ENCODE data around the gene SNAPC4. TPM values are rescaled to one million over a fixed set of nuclear protein-coding genes. Genes with fewer than 3 reads are reported as not detected.

Gene SNAPC4, protein sequence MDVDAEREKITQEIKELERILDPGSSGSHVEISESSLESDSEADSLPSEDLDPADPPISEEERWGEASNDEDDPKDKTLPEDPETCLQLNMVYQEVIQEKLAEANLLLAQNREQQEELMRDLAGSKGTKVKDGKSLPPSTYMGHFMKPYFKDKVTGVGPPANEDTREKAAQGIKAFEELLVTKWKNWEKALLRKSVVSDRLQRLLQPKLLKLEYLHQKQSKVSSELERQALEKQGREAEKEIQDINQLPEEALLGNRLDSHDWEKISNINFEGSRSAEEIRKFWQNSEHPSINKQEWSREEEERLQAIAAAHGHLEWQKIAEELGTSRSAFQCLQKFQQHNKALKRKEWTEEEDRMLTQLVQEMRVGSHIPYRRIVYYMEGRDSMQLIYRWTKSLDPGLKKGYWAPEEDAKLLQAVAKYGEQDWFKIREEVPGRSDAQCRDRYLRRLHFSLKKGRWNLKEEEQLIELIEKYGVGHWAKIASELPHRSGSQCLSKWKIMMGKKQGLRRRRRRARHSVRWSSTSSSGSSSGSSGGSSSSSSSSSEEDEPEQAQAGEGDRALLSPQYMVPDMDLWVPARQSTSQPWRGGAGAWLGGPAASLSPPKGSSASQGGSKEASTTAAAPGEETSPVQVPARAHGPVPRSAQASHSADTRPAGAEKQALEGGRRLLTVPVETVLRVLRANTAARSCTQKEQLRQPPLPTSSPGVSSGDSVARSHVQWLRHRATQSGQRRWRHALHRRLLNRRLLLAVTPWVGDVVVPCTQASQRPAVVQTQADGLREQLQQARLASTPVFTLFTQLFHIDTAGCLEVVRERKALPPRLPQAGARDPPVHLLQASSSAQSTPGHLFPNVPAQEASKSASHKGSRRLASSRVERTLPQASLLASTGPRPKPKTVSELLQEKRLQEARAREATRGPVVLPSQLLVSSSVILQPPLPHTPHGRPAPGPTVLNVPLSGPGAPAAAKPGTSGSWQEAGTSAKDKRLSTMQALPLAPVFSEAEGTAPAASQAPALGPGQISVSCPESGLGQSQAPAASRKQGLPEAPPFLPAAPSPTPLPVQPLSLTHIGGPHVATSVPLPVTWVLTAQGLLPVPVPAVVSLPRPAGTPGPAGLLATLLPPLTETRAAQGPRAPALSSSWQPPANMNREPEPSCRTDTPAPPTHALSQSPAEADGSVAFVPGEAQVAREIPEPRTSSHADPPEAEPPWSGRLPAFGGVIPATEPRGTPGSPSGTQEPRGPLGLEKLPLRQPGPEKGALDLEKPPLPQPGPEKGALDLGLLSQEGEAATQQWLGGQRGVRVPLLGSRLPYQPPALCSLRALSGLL (N-terminal part only)
- 7.2 TPM for total RNA-seq

DNA sequence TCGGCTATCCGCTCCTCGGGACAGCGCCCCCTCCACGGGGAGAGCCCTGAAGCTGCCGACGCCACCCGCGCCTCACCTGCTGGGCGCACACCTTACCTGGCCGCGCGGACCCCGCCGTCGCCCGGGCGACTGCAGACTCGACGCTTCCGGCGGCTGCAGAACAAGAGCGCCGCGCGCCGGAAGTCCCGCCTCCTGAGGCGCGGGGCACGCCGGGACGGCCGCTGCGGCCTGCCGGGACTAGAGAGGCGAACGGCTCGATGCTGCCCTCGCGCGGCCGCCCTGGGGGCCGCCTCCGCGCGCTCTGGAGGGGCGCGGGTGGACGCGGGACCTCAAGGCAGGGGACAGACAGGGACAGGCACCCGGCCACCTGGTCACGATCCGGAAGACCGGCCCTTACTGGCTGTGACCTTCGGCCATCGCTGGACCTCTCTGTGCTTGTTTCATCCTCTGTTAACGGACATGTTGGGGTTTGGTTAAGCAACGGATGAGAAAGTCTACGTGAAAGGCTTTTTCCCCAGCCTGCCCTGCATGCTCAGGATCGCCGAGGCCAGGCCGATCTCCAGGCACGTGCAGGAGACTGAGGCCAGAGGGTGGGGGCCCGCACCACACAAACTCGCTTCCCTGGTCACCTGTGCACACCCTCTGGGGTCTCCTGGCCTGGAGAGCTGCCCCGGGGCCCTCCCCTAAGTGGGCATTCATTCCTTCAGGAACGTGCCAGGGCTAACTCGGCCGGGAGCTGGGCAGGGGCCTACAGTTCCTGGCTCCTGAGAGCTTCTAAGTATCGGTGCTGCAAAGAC lies at the start of gene SNAPC4:
SNAPC4 (minus strand) TSS at position 133 of the 797 bp plus-strand sequence. CDS start 1,742 bp downstream, outside the sequence.
- peak; percentile 67 for DNase-seq

DNA sequence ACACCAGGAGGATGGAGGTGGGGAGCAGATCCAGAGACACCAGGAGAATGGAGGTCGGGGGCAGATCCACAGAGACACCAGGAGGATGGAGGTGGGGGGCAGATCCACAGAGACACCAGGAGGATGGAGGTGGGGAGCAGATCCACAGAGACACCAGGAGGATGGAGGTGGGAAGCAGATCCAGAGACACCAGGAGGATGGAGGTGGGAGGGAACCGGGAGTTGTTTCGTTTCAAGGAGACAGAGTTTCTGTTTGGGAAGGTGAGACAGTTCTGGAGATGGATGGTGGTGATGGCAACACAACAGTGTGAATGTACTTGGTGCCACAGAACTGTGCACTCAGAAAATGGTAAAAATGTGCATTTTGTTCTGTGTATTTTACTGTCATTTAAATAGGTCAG lies 48.7 kb upstream of the SNAPC4 start:
- DNase-seq, result no peak

DNA sequence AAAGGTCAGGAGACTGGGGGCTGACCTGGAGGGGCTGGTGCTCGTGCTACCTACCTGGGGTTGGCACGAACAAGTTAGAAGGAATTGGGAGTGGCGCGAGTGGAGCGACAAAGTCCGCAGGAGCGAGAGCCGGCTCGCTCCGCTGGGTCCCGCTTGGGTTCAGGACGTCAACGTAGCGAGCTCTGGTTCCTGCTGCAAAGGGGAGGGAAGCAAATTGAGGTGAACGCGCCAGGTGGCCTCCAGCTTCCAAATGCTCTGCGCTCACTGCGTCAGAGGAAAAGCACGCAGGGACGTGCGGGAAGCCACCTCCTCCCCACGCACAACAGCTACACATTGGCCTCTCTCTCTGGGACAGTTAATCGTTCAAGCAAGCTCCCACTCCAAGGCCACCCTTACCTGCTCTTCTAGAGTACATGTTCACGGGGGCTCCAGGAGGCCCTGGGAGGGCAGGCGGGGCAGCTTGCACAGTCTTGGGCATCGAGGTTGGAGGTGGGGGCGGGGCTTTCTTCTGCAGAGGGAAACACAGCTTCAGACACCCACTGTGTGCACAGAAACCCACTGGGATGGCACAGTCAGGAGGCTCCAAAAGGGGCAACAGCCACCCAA lies 47.3 kb upstream of the SNAPC4 start:
- no peak for DNase-seq

DNA sequence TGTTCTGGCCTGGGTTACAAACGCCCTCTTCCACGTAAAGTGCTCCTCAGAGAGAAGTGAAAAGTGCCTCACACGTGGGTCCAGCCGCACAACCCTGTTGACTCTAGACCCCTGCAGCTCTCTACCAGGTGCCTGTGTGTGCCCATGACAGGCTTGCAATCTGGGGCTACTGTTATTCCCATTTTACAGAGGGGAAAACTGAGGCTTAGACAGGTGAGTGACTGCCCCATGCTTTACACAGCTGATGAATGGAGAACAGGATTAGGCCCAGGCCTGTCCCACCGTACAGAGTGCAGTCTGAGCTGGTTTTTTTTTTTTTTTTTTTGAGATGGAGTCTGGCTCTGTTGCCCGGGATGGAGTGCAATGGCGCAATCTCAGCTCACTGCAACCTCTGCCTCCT lies 45.8 kb upstream of the SNAPC4 start:
- no peak for DNase-seq

DNA sequence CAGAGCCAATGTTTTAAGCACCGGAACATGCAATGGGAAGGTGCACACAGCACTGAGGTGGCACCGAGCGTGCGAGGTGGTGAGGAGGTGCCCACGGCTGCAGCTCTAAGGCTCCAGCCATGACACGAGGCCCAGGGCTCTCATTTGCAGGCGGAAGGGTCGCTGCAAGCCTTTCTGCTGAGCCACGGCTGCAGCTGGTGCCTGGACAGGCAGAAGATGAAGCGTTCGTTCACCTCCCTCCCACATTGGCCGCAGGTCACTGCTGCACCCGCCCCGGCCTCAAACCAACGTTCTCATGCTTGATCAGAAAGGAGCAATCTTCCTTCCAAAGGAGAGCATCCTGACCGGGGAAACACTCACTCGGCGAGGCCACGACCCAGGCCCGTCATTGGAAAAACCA lies 44.1 kb upstream of the SNAPC4 start:
- no peak for DNase-seq

DNA sequence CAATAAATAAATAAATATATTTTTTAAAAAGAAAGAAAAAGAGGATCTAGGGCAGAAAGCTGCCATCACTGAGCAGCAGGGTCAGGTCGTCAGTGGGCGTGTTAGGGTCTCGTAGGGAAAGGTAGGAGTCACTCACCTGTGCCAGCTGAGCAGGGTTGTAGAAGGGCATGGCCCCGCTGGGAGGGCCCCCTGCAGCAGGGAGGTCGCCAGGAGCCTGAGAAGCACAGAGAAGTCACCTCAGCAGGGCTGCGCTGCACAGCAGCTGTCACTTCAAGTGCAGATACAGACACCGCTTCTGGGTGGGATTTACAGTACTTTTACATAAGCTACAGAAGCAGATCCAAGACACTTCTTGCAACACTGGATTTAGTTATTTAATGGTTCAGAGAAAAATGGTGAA lies 43.7 kb upstream of the SNAPC4 start:
- DNase-seq, result no peak

DNA sequence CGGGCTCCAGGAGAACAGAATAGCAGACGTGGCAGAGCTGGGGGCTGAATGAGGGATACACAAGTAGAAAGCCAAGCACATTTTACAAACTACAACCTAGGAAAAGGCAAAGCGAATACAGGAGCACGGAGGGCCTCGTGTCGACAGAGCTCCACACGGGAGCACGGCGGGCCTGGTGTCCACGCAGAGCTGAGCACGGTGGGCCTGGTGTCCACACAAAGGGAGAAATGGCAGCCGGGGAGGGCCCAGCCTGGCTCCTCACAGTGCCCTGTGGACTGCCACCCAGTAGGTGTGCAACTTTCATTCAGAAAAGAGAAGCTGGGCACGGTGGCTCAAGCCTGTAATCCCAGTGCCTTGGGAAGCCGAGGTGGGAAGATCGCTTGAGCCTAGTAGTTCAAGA lies 43.1 kb upstream of the SNAPC4 start:
- no peak for DNase-seq

DNA sequence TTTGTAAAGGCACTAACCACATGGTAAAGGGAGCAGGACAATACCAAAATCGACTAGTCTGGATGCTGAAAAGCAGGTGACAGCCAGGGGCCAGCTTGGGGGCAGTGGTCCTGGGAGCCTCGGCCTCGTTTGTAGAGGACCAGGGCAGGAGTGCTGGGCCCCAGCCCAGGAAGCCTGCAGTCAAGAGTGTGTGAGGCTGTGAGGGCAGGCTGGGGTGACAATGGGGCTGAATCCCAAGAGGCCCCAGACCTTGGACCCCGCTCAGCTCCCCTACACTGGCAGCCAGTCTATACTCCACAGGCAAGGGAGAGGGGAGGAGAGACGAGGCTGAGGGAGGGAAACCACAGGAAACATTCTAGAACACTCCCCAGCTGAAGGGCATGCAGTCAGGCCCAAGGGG lies 42.3 kb upstream of the SNAPC4 start:
- no peak for DNase-seq

DNA sequence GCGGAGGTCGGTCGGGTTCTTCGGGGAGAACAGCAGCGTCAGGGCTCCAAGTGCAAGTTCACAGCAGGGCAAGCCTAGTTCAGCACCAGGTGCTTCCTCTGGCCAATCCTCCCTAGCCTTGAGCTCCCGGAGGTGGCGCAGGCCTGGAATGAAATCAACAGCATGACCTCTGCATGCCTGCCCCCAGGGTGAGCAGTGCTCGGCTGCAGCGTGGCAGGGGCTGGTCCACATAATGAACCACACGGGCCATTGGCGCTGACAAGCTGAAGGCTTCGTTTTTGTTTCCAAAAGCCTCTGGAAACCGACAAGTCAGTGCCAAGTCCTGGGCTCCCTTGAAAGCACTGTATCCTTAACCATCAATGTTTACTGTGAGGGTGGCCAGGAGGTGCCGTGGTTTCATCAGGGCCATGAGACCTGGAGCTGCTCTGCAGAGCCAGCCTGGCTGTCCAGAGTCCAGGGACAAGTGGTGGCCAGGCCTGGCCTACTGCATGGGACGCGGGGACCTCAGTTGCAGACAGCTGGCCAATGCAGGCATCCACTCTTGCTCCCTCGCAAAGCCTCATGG lies 41.8 kb upstream of the SNAPC4 start:
- no peak for DNase-seq

DNA sequence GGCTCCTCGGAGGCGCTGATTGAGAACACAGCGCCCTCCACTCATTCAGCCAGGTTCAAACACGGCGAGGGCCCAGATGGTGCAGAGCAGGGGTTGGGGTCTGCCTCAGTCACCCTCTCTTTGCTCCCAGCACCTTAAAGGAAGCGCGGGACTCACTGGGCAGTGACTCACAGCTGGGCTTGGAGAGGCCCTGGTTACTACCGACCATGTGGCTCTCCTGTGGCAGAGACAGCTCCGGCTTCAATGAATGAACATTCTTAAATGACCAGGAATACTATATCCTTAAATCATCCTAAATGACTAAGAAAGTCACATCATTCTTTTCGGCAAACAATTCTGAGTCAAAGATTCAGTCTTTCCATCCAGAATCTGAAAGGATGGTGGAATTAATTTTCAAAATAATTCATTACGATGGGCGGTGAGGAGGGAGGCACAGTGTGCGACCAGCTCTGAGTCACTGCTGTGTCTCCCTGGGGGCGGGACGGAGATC lies 41.3 kb upstream of the SNAPC4 start:
- no peak for DNase-seq

DNA sequence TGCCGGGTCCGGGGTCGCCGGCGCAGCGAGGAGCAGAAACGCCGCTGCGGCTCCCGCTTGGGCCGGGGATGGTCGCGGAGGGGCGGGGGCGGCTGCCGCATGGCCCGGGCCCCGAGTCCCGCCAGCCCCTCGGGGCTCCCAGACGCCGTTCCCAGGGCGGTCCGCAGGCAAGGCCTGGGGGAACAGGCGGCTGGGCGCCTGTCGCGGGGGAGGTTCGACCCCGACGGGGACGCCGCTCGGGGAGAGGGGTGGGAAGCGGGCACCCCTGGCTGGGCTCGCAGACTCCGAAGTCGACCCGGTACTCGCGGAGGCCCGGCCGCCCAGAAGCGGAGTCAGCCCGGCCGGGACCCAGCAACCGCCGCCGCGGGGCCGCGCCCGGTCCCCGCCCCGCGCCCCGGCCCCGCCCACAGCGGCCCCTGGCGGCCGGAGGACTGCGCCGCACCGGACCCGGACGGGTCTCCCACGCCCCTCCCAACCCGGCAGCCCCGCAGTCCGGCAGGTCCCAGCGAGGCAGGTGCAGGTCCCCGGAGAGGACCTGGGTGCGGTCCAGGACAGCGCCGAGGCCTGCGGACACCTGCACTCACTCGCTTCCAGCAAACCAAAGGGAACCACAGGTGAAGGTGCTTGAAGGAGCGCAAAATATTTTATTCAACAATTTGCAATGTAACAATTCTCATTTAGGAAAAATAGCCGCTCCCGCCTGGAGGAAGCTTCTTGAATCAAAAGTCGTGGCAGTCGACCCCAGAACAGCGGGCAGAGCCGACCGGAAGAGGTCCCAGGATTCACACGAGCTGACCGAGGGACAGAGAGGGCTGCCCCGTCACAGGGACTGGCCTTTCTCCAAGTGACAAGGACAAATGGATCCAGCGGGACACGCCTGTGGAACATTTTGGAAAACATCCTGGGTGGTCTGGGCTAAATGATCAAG lies 39.8 kb upstream of the SNAPC4 start, which contains the start of gene INPP5E:
INPP5E (minus strand) TSS at position 365 of the 928 bp plus-strand sequence. CDS start 426 bp downstream, outside the sequence.
- DNase-seq, result peak; percentile 36

DNA sequence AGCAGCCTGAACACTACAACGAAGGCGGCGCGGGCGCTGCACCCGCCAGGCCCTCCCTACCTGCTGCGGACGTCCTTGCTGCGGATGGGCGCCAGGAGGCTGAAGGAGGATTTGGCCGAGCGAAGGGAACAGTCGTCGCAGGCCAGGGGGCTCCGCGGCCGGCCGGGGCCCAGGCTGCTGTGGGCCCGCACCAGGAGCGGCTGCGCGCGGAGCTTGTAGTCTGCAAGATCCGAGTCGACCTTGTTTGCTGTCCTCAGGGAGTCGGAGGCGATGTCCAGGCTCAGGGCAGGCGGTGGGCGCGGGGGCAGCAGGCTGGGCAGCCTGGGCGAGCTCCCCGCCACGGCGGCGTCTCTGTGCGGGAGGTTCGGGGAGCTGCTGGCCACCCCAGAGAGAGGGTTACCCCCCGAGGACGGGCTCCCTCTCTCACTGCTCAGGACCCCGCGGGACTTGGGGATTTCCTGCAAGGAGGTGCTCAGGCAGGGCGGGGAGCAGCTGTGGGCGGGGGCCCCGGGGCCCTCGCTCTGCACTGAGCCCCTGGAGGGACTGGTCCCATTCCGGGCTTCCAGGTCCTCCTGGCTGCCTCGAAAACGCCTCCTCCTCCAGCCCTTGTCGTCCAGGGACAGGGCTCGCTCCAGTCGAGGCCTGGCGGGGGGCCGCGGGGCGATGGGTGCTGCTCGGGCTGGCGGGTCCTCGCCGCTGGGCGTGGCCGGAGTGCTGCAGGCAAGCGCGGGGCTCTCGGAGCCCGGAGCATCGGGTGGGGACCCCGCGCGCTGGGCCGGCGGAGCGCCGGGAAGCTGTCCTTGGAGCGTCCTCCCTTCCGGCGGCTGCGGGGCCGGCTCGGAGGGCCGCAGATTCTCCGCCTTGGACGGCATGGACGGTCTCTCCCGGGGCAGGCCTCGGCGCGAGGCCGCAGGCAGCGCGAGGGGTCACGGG lies 38.8 kb upstream of the SNAPC4 start:
- DNase-seq, result no peak

DNA sequence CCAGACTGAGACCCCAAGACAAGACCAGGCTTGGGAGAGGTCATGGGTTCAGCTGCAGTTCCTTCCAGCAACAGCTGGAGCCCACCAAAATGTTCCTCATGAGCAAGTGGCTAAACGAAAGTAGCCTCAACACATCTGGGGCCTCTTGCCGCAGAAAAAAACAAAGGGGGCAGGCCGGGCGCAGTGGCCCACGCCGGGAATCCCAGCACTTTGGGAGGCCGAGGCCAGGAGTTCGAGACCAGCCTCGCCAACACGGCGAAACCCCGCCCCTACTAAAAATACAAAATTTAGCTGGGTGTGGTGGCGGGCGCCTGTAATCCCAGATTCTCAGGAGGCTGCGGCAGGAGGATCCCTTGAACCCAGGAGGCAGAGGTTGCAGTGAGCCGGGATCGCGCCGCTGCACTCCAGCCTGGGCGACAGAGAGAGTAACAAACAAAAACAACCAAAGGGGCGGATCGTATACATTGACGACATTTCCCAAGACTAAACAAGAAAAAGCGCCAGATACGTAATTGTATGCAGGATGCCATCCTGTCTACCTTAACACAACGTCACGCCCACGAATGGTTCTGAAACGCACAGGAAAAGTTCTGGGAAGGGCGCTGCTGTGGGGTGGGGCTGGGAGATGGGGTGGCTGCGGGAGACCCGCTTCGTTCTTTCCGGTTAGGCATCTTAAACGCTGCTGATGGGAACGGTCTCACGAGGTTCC lies 38.0 kb upstream of the SNAPC4 start:
- DNase-seq, result no peak

DNA sequence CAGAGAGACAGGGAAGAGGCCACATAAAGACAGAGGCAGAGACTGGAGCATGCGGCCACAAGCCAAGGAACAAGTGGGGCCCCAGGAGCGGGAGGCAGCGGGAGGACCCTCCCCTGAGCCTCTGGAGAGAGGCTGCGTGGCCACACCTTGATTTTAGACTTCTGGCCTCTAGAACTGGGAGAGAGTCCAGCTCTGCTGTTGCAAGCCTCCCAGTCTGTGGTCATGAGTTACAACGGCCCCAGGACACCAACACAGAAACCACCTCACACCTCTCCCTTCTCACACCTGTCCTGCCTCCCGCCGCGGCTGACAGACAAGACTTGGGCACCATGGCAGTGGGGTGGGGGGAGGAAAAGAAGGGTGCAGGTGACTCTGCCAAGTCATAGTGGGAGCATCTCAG lies 37.5 kb upstream of the SNAPC4 start:
- no peak for DNase-seq

DNA sequence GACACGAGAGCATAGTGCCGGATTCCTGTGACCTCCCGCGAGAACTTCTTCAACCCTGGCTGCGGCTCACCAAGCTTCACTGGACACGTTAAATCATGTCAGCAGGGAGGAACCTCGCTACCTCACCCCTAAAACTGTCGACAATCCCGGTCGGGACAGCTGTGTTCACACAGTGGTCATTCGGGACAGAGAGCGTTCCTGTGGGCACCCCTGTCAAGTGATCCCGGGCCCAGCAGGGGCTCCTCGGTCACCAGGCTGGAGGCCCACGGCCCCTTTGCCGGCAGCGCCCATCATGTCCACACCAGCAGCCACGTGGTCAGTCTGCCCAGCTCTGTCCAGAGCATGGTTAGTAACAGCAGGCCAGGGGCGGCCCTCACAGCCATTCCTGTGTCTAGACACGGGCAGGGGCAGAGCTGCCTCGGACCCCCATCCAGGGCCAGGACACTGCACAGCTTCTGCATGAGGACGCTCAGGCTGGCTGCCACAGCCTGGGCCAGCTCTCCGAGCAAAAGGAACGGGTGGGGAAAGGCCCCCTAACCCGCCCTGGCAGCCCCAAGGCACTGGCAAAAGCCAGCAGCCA lies 36.2 kb upstream of the SNAPC4 start:
- DNase-seq, result no peak

DNA sequence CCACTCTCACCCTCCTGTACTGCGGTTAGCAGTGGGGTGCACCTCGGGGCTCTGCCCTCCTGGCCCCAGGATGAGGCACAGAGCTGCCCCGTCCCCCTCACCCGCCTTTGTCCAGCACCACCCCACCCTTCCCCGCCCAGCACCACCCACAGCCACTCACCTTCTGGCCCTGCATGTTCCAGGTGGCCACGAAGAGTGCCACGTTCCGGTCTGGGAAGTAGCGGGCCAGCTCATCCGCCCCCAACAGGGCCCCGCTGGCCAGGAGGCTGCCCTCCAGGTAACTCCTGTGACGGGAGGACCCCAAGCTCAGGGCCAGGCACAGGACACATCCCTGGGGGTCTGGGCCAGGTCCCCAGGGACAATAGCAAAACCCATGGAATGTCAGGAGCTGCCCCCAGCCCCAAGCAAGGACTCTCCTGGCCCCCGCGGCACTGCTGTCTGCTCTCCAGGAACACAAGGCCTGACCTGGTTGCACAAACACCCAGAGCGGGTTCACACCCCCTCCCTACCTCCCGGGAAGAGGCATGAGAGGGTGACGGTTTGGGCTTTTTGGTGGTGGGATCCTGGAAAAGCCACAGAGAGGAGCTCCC lies 34.7 kb upstream of the SNAPC4 start:
- no peak for DNase-seq
